Ovary (tissue), 9 donors: Measurements from ENCODE around the gene EFCAB6. TPM values are rescaled to one million over a fixed set of nuclear protein-coding genes. Genes with fewer than 3 reads are reported as not detected.

Experiments used
- DNase-seq, 5 donors: peaks; one replicate each; pipeline ENCODE4 v3.0.0-alpha.2; 2019 to 2020
- H3K27ac ChIP-seq, 2 donors: fragments of 200-600 bp; one replicate each; pipeline versions ENCODE4 v1.5.1 to v1.8.0; 2019 to 2022
- H3K27me3 ChIP-seq: fragments of 200-600 bp; one replicate; pipeline ENCODE4 v1.8.0; 2022
- H3K36me3 ChIP-seq: fragments of 200-600 bp; sonication (generic); one replicate; pipeline ENCODE4 v1.5.1; 2019
- H3K4me1 ChIP-seq: one replicate; pipeline ENCODE4 v1.8.1; 2013; ENCODE audit warnings: mild to moderate bottlenecking, moderate library complexity; ENCODE audit not compliant: insufficient read depth
- H3K4me3 ChIP-seq: fragments of 200-600 bp; sonication (generic); one replicate; pipeline ENCODE4 v1.5.1; 2017
- H3K9me3 ChIP-seq, 2 donors: fragments of 200-600 bp in 1 of 2; sonication (generic) in 1 of 2; one replicate each; pipeline versions ENCODE4 v1.5.1 to v1.8.1; 2013 to 2019; ENCODE audit warnings: mild to moderate bottlenecking in 1 of 2, moderate library complexity in 1 of 2
- EP300 ChIP-seq: sonication (generic); formaldehyde crosslinking; IDR thresholded peaks from one replicate; pipeline ENCODE4 v1.6.1; 2017; ENCODE audit warnings: antibody characterized with exemption
- POLR2A ChIP-seq: fragments of 450-650 bp; IDR thresholded peaks from one replicate; pipeline ENCODE4 v1.6.1; 2017; ENCODE audit warnings: antibody characterized with exemption, mild to moderate bottlenecking, moderate library complexity
- WGBS, 3 donors: extraction: QIAGEN DNeasy Blood & Tissue Kit in 1 of 3; methylation state at CpG; one replicate each; pipeline versions ENCODE4 v1.1.5 to v1.1.7; 2013 to 2017; 5-methylcytosine and 5-hydroxymethylcytosine counted together
- intact Hi-C, 4 donors: fragments of 100-400 bp; cut with DNase I; formaldehyde crosslinking; loops; one replicate each; pipeline versions ENCODE4 v1.11.0 to v1.15.1; 2022 to 2023
- polyA plus RNA-seq, 2 donors: library from polyadenylated mRNA; stranded (reverse); fragments of 200-250 nt in 1 of 2; fragments of 350-450 nt in 1 of 2; fragmentation: Illumina TruSeq in 1 of 2; extraction: RNeasy Lipid Tissue Mini Kit (QIAGEN cat#74804) in 1 of 2; gene quantifications; one replicate each; pipeline ENCODE4 v1.2.3, GENCODE V29; 2013 to 2014
- total RNA-seq, 7 donors: library from RNA; depleted of rRNA in 2 of 7; stranded (reverse); fragments of >200 nt in 2 of 7; fragmentation: NEBNext Ultra II Directional in 3 of 7; extraction: Animal tissue kit (Norgen Biotek cat#: 25700) in 3 of 7; gene quantifications; one replicate each; pipeline versions ENCODE4 v1.1.0 to v1.2.4, GENCODE V29; 2016 to 2023
- TF ChIP-seq, protein P1 (sequence below), 3 donors: fragments of 450-650 bp in 2 of 3; fragments of 200-600 bp in 1 of 3; IDR thresholded peaks; one replicate each; pipeline versions ENCODE4 v1.5.1 to v1.8.0; 2016 to 2022; ENCODE audit warnings: antibody characterized with exemption in 3 of 3, mild to moderate bottlenecking in 1 of 3
- donor health status: DM: no; HTN: no; CAD: no; lungs with moderate emphysema.
- donor health status: DM: no; HTN: no; CAD: no.
- donor health status: Bipolar disorder and iron deficiency.
- donor health status: DM: yes; HTN: yes; CAD: no.
- donor health status: DM: no; HTN: no; CAD: no.
- donor health status: DM: yes; HTN: yes; CAD: no.

Gene EFCAB6
- total and polyA plus RNA-seq, 9 donors: 1.00 to 17.5 (median 6.7) TPM

- intact Hi-C loops: no loop called here
- WGBS, 3 donors: 91 to 94% (median 93%) methylated on average over 13 of the region's 13 CpGs
Measured at GRCh38 chr22:43636086-43636485, 176.0 kb downstream of the EFCAB6 start.

DNA sequence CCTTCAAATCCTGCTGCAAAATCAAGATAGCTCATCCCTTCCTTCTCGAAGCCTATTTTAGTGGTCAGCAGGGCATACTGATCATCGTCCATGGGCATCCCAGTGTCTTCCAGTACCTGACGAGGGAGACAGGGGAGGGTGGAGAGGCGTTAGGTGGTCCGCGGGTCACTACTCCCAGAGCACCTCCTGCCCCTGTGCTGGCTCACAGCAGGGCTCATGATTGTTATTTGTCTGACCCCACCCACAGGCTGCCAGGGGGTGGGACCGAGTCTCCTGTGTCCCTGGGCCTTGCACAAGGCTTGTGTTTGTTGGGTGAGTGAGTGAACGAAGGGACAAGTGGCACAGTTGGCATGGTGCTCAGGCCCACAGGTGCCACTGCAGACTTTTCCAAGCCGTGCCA is 177.0 kb downstream of the EFCAB6 start:
- no peak overlapping the region for H3K27ac ChIP-seq
- no peaks in the 10 kb centered on the region for H3K9me3 ChIP-seq
- no peak overlapping the region for H3K4me3 ChIP-seq
- intact Hi-C loops: no loop called here
- TF ChIP-seq, protein P1, sequence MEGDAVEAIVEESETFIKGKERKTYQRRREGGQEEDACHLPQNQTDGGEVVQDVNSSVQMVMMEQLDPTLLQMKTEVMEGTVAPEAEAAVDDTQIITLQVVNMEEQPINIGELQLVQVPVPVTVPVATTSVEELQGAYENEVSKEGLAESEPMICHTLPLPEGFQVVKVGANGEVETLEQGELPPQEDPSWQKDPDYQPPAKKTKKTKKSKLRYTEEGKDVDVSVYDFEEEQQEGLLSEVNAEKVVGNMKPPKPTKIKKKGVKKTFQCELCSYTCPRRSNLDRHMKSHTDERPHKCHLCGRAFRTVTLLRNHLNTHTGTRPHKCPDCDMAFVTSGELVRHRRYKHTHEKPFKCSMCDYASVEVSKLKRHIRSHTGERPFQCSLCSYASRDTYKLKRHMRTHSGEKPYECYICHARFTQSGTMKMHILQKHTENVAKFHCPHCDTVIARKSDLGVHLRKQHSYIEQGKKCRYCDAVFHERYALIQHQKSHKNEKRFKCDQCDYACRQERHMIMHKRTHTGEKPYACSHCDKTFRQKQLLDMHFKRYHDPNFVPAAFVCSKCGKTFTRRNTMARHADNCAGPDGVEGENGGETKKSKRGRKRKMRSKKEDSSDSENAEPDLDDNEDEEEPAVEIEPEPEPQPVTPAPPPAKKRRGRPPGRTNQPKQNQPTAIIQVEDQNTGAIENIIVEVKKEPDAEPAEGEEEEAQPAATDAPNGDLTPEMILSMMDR (IDR thresholded peaks at IDR 0.05): no peak
- no peak for TF ChIP-seq POLR2A
- TF ChIP-seq EP300: no peak
- no peaks in the 10 kb centered on the region for H3K27me3 ChIP-seq
- DNase-seq: no peak
- 89 to 91% (median 90%) methylated on average over 9 of the region's 9 CpGs for WGBS, 3 donors
- H3K4me1 ChIP-seq: peaks cover 4% of the 10 kb centered on the region
- no peaks in the 10 kb centered on the region for H3K36me3 ChIP-seq

More at GRCh38 chr22:43636086-43636485, 176.0 kb downstream of the EFCAB6 start:
- Histone ChIP-seq H3K36me3 (no peaks in the 10 kb centered on the region), H3K4me3 (no peak overlapping the region), H3K27me3 (no peaks in the 10 kb centered on the region), H3K9me3 (no peaks in the 10 kb centered on the region), H3K27ac (no peak overlapping the region), H3K4me1 (peaks cover 4% of the 10 kb centered on the region)
- DNase-seq: no peak
- TF ChIP-seq POLR2A (no peak), EP300 (no peak)
- TF ChIP-seq, protein P1 (IDR thresholded peaks at IDR 0.05): no peak

DNA sequence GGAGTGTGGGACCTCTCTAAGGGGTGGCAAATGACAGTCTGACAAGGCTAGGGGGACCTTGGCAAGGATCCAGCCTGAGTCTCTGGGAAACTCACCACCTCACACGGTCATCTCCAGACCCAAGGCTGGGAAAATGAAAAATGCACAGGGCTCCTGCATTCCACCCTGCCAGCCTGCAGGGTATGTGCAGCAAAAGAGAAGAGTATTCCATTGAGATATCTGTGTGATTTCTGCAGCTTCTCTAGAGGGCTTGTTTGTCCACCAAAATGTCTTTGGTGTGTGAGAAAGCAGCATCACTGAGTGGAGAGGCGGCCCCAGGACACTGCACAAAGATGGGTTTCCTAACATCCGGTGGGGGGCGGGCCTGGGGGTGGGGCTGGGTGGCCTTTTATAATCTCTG is 177.8 kb downstream of the EFCAB6 start:
- no peak overlapping the region for H3K27ac ChIP-seq
- no peak overlapping the region for H3K4me3 ChIP-seq
- no peaks in the 10 kb centered on the region for H3K9me3 ChIP-seq
- H3K4me1 ChIP-seq: peaks cover 4% of the 10 kb centered on the region
- no peaks in the 10 kb centered on the region for H3K27me3 ChIP-seq
- DNase-seq: no peak
- TF ChIP-seq POLR2A: no peak
- TF ChIP-seq, protein P1 (IDR thresholded peaks at IDR 0.05): no peak
- no peaks in the 10 kb centered on the region for H3K36me3 ChIP-seq
- 62 to 66% (median 66%) methylated on average over 4 of the region's 4 CpGs for WGBS, 3 donors
- intact Hi-C loops: no loop called here

DNA sequence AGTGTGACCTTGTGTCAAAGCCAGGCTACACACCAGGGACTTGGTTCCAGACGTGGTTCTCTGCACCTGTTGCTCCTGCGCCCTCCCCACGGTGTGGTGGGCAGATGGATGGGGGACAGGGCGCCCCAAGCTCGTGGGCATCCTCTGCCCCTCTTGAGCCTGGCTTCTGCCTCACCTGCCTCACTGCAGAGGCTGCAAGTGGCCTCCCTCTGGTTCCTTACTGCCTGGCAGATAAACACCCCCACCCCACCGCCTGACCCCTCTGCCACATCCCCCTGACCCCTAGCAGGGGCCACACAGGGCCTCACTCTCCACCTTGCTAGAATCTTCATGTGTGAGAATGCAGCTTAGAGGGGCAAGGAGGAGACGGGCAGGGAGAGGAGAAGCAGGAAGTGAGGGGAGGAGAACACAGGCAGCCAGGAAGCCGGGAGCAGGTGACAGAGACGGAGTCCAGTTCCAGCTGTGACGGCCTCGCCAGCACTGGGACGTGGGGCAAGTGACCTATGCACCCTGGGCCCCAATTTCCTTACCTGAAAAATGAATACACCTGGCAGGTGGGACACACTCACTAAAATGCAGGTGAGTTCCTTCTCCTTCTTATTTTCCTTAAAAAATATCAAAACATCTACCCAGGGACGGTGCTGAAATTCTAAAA is 178.3 kb downstream of the EFCAB6 start:
- DNase-seq: no peak
- no peaks in the 10 kb centered on the region for H3K9me3 ChIP-seq
- WGBS, 3 donors: 83 to 87% (median 85%) methylated on average over 13 of the region's 13 CpGs
- H3K27ac ChIP-seq: no peak overlapping the region
- H3K4me3 ChIP-seq: no peak overlapping the region
- intact Hi-C loops: no loop called here
- no peak for TF ChIP-seq POLR2A
- TF ChIP-seq, protein P1 (IDR thresholded peaks at IDR 0.05): no peak
- TF ChIP-seq EP300: no peak
- H3K4me1 ChIP-seq: peaks cover 4% of the 10 kb centered on the region
- no peaks in the 10 kb centered on the region for H3K36me3 ChIP-seq
- H3K27me3 ChIP-seq: no peaks in the 10 kb centered on the region
